ENCODE measurements around the gene PLN. TPM values are rescaled to one million over a fixed set of nuclear protein-coding genes. Genes with fewer than 3 reads are reported as not detected.

The PLN gene
- polyA plus RNA-seq (2012; ENCODE audit: missing spikeins), result 0.49 TPM

DNA sequence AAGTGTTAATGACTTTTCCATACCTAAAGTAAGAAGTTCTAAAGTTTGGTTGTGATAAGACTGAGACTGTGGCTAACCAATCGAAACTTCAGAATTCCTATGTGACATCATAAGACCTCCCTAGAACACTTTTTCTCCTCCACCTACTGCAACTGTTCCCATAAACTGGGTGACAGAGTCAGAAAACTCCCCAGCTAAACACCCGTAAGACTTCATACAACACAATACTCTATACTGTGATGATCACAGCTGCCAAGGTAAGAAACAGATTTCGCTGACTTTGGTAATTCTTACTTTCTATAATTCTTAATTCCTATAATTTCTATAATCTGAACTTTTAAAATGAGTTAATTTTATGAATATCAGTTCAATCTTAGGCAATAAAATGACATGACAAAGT, at the start of gene PLN:
PLN (plus strand) TSS at position 161 of the 400 bp plus-strand sequence. CDS start 10,626 bp downstream, outside the sequence.
- FAIRE-seq (no peak), DNase-seq (ENCODE audit: insufficient read length) (no peak)
- TF ChIP-seq POLR2A (IDR thresholded peaks at IDR 0.05; ENCODE audit: low read depth, low read length), result no peak
- TF ChIP-seq TAF1 (IDR thresholded peaks at IDR 0.05; ENCODE audit: borderline replicate concordance, low read depth, low read length), result no peak
- TF ChIP-seq POLR2AphosphoS5 (IDR thresholded peaks at IDR 0.05; ENCODE audit: low read depth, low read length), result no peak

DNA sequence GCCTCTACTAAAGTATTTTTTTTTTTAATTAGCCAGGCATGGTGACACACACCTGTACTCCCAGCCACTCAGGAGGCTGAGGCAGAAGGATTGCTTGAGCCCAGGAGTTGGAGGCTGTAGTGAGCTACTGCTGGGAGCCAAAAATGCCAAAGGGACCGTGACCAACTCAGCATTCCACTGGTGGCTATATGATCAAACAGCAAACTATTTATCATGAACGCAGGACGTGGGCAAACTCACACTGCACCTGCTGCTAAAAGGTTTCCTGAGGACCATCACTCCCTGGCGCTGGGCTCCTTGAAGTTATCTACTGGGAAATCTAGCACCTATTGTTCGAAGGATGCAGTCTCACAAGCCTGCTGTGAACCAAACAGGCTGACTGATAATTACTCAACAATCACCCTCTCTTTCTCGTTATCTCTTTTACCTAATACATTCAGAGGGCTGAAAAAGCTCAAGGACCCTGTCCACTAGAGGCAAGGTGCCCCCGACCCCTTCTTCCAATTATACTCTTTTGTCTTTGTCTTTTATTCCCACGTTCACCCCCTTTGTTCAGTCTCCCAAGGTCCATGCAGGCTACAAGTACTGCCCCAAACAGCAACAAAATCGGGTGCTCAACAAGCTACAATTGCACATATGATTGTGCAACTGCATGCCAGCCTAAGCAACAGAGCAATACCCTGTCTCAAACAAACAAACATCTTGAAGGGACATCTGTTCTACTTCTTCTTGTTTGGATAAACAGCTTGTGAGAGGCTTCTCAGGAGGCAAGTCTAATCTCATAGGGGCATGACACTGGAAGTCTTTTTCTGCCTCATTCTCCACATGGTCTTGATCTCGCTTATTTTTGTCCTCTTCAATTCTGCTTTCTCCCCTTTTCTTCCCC, 47.7 kb upstream of the PLN start:
- DNase-seq (ENCODE audit: insufficient read length), result no peak
- FAIRE-seq, result peak; percentile 73
- no peak for TF ChIP-seq POLR2A (IDR thresholded peaks at IDR 0.05; ENCODE audit: low read depth, low read length)
- no peak for TF ChIP-seq POLR2AphosphoS5 (IDR thresholded peaks at IDR 0.05; ENCODE audit: low read depth, low read length)
- TF ChIP-seq TAF1 (IDR thresholded peaks at IDR 0.05; ENCODE audit: borderline replicate concordance, low read depth, low read length), result no peak

DNA sequence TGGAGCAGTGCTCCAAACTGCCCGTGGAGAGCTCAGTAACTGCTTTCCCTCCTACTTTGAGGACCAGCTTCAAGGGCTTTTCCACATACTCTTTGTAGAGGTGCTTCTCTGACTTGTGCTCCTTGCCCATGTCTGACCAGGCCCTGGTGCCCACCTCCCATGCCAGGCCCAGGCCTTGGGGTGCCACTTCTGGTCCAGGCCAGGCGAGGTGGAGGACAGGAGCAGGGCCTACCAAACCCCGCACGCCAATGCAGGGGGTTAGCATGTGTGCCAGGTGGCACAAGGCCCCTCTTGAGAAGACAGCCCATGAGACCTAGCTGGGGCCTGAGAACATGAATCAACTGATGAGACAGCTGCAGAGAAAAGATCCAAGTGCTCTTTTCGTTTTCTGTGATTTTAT, 47.0 kb upstream of the PLN start:
- TF ChIP-seq TAF1 (IDR thresholded peaks at IDR 0.05; ENCODE audit: borderline replicate concordance, low read depth, low read length) (no peak), POLR2A (IDR thresholded peaks at IDR 0.05; ENCODE audit: low read depth, low read length) (no peak), POLR2AphosphoS5 (IDR thresholded peaks at IDR 0.05; ENCODE audit: low read depth, low read length) (no peak)
- DNase-seq (ENCODE audit: insufficient read length) (no peak), FAIRE-seq (no peak)

DNA sequence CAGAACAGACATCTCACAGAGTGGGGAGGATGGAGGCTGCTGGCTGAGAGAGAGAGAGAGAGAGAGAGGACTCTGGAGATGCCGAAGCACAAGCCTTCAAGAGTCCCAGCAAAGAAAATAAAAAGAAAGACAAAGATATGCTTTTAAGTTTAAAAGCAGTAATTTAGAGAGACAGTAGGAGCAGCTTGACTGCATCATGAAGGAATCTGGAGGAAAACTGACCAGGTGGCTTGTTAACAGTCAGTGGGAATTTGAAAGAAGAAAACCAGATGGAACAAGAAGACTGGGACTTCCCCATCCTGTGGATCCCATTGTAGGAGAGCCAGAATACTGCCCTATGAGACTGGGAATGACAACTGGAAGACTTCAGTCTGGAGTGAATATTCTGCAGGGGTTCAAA, 46.3 kb upstream of the PLN start:
- no peak for DNase-seq (ENCODE audit: insufficient read length)
- no peak for TF ChIP-seq TAF1 (IDR thresholded peaks at IDR 0.05; ENCODE audit: borderline replicate concordance, low read depth, low read length)
- no peak for TF ChIP-seq POLR2AphosphoS5 (IDR thresholded peaks at IDR 0.05; ENCODE audit: low read depth, low read length)
- TF ChIP-seq POLR2A (IDR thresholded peaks at IDR 0.05; ENCODE audit: low read depth, low read length), result no peak

DNA sequence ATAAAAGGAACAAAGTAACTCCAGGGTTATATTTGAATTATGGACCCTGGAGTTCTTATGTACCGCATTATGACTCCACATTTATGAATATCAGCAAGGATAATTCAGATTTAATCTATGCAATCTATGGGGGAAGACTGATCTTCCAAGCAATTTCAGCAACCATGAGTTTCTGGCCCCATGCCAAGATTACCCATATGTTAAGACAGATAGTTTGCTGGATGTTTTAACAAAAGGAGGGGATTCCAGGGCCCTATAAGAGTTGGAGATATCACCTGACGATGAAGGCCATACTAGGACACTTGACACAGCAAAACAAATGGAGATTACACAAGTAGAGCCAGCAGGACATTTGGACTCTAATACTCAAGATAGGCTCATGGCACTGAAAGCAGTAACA, 45.9 kb upstream of the PLN start:
- no peak for DNase-seq (ENCODE audit: insufficient read length)
- no peak for FAIRE-seq

More for the DNA sequence above, 46.3 kb upstream of the PLN start:
- FAIRE-seq, result no peak

DNA sequence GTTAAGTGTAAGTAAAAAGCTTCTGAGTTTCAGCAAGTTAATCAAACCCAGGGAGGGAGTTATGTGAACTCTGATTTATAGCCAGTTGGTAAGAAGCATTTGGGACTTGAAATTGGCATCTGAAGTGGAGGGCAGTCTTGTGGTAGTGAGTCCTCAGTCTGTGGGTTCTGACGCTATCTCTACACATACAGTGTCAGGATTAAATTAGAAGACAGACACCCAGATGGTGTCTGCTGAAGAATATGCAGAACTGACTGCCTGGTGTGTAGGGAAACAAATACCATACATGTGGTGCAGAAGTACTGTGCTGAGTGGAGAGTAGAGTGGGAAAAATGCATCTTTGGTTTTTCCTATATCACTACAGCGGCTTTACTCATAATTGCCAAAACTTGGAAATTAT, 43.5 kb upstream of the PLN start:
- FAIRE-seq, result no peak

More for the DNA sequence above, 45.9 kb upstream of the PLN start:
- no peak for TF ChIP-seq POLR2A (IDR thresholded peaks at IDR 0.05; ENCODE audit: low read depth, low read length)
- TF ChIP-seq POLR2AphosphoS5 (IDR thresholded peaks at IDR 0.05; ENCODE audit: low read depth, low read length), result no peak
- no peak for TF ChIP-seq TAF1 (IDR thresholded peaks at IDR 0.05; ENCODE audit: borderline replicate concordance, low read depth, low read length)

DNA sequence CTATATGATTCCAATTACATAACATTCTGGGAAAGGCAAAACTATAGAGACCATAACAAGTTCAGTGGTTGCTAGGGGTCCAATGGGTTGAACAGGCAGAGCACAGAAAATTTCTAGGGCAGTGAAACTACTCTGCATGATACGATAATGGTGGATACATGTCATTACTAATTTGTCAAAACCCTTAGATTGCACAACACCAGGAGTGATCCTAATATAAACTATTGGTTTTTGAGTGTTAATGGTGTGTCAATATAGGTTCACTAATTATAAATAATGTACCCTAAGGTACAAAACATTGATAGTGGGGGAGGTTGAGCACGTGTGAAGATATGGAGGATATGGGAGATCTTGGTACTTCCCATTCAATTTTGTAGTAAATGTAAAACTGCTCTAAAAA, 42.4 kb upstream of the PLN start:
- no peak for DNase-seq (ENCODE audit: insufficient read length)
- no peak for FAIRE-seq
- no peak for TF ChIP-seq POLR2A (IDR thresholded peaks at IDR 0.05; ENCODE audit: low read depth, low read length)
- TF ChIP-seq POLR2AphosphoS5 (IDR thresholded peaks at IDR 0.05; ENCODE audit: low read depth, low read length), result no peak
- TF ChIP-seq TAF1 (IDR thresholded peaks at IDR 0.05; ENCODE audit: borderline replicate concordance, low read depth, low read length), result no peak

More for the DNA sequence above, 43.5 kb upstream of the PLN start:
- TF ChIP-seq POLR2A (IDR thresholded peaks at IDR 0.05; ENCODE audit: low read depth, low read length) (no peak), TAF1 (IDR thresholded peaks at IDR 0.05; ENCODE audit: borderline replicate concordance, low read depth, low read length) (no peak), POLR2AphosphoS5 (IDR thresholded peaks at IDR 0.05; ENCODE audit: low read depth, low read length) (no peak)
- DNase-seq (ENCODE audit: insufficient read length), result no peak

DNA sequence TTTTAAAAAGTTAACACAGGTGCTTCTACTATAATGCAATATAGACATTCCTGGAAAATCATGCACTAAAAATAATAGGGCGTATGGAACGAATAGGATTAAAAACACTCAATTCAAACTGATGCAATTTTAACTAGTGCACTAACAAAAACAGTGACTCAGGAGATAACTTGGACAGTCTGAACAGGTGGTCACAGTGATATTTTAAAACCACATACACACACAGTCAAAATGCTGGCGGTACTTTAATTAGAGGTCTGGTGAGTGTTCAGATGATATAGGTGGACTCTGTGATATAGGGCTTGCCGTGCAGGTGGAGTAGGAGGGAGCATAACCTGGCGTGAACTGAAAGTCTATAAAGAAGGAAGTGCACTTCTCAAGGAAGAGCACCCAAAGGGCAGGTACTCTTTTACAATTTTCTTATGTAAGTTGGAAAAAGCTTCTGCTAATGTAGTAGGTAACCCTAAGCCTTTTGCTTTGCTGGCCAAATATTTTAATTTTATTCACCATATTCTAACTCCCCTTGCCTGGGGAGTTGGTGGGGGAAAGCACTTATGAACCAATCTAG, 41.9 kb upstream of the PLN start:
- TF ChIP-seq POLR2AphosphoS5 (IDR thresholded peaks at IDR 0.05; ENCODE audit: low read depth, low read length), result no peak
- FAIRE-seq, result peak; percentile 9
- DNase-seq (ENCODE audit: insufficient read length), result no peak

DNA sequence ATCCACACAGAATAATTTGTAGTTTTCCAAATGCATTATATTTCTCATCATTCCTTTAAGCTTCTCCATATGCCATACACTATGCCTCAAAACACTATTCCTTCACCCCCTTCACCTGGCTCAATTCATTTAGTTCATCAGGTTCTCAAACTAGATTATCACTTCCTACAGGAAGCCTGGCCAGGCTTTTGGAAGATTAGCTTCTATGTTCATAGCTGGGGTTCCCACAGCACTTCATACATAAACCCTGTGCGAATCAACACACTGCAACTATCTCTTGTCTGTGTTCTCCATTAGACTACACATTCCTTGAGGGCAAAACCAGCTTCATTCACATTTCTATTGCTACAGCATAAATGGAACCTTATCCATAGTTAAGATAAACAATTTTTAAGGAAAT, 40.5 kb upstream of the PLN start:
- FAIRE-seq (no peak), DNase-seq (ENCODE audit: insufficient read length) (no peak)
- TF ChIP-seq TAF1 (IDR thresholded peaks at IDR 0.05; ENCODE audit: borderline replicate concordance, low read depth, low read length) (no peak), POLR2AphosphoS5 (IDR thresholded peaks at IDR 0.05; ENCODE audit: low read depth, low read length) (no peak), POLR2A (IDR thresholded peaks at IDR 0.05; ENCODE audit: low read depth, low read length) (no peak)

DNA sequence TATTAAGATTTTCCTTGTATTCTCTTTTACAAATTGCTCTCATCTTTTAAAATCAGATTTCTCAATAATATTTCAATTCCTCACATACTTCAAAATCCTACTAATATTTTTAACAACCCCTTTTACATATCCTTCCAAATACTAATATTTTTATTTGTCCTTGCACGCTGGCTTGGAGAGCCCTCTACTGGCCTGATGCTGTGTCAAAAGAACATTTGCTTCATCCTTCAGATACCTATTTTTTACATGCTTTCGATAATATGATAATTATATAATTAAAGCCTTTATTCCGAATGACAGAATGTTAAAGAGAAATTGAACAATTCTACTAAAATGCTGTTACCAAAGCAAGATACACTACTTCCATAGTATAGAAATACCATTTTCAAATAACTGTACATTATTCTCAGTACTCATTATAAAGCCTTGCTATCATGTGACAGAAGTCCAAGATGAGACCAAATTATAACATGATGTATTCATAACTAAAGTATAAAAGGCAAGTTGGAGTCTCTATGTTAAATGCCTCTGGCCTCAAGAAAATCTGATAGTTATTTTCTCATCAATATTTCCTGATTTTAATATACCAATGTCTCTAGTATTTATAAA, 39.0 kb upstream of the PLN start:
- DNase-seq (ENCODE audit: insufficient read length), result no peak
- TF ChIP-seq TAF1 (IDR thresholded peaks at IDR 0.05; ENCODE audit: borderline replicate concordance, low read depth, low read length) (no peak), POLR2A (IDR thresholded peaks at IDR 0.05; ENCODE audit: low read depth, low read length) (no peak), POLR2AphosphoS5 (IDR thresholded peaks at IDR 0.05; ENCODE audit: low read depth, low read length) (no peak)
- FAIRE-seq, result no peak

DNA sequence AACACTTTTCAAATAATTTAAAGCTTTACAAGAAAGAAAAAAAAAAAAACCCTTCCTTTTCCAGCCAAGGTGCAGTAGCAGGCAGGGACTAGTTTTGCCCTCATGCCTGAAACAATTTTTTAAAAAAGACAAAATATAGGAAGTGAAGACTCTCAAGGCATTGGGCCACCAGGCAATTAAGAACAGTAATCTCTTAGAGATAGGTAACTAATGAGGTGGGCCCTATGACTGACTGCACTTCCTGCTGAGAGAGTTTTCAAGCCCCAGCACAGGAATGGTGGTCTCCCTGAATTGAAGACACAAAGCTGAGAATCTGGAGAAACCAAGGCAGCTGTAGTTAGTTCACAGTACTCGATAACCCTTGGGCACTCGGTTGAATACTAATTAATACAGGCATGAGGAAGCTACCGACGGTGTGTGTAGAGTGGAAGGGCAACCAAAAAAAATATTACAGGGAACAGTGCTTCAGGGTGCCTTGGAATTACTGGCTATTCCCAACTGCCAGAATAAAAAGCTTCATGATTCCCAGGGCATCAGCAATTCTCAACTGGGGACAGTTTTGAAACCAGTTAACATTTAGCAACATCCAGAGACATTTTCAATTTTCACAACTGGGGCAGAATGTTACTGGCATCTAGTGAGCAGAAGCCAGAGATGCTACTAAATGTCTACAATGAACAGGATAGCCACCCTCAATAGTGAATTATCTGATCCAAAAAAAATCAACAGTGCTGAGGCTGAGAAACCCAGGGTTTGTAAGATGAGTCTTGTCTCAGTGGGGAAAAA, 36.0 kb upstream of the PLN start:
- DNase-seq (ENCODE audit: insufficient read length) (no peak), FAIRE-seq (no peak)
- TF ChIP-seq TAF1 (IDR thresholded peaks at IDR 0.05; ENCODE audit: borderline replicate concordance, low read depth, low read length) (no peak), POLR2A (IDR thresholded peaks at IDR 0.05; ENCODE audit: low read depth, low read length) (no peak), POLR2AphosphoS5 (IDR thresholded peaks at IDR 0.05; ENCODE audit: low read depth, low read length) (no peak)
